ENCODE data around the gene CCDC88B. TPM values are rescaled to one million over a fixed set of nuclear protein-coding genes. Genes with fewer than 3 reads are reported as not detected.

Gene CCDC88B
- total and polyA plus RNA-seq, 9 of the 15 experiments (the other 6 are each of a cell fraction or from before 2014, with no cell fraction given): 0.13 to 18.1 (median 7.9) TPM

DNA sequence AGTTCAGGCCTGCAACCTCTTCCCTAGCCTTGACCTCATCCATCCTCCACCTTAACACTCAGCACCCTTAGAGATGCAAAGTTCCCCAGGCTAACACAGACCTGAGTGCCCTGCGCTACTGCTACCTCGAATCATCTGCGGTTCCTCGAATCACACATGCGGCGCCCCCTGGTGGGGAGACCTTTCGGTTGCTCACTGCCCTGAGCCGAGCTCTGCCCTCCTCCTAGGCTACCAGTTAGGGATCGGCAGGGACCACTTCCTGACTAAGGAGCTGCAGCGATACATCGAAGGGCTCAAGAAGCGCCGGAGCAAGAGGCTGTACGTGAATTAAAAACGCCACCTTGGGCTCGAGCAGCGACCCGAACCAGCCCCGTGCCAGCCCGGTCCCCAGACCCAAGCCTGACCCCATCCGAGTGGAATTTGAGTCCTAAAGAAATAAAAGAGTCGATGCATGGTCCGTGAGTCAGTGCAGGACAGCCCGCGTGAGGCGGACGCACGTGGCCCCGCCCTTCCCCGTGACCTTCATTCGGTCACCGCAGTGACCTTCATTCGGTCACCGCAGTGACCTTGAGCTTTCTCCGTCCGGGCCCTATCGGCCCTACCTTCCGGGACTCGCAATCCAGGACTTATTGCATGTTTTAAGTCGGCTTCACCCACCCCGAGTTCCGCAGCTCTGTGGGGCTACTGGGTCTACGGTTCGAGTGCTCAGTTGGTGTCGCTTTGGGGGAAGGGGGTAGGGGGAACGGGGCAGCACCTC, 35.5 kb upstream of the CCDC88B start (continued):
- TF ChIP-seq, protein P1, sequence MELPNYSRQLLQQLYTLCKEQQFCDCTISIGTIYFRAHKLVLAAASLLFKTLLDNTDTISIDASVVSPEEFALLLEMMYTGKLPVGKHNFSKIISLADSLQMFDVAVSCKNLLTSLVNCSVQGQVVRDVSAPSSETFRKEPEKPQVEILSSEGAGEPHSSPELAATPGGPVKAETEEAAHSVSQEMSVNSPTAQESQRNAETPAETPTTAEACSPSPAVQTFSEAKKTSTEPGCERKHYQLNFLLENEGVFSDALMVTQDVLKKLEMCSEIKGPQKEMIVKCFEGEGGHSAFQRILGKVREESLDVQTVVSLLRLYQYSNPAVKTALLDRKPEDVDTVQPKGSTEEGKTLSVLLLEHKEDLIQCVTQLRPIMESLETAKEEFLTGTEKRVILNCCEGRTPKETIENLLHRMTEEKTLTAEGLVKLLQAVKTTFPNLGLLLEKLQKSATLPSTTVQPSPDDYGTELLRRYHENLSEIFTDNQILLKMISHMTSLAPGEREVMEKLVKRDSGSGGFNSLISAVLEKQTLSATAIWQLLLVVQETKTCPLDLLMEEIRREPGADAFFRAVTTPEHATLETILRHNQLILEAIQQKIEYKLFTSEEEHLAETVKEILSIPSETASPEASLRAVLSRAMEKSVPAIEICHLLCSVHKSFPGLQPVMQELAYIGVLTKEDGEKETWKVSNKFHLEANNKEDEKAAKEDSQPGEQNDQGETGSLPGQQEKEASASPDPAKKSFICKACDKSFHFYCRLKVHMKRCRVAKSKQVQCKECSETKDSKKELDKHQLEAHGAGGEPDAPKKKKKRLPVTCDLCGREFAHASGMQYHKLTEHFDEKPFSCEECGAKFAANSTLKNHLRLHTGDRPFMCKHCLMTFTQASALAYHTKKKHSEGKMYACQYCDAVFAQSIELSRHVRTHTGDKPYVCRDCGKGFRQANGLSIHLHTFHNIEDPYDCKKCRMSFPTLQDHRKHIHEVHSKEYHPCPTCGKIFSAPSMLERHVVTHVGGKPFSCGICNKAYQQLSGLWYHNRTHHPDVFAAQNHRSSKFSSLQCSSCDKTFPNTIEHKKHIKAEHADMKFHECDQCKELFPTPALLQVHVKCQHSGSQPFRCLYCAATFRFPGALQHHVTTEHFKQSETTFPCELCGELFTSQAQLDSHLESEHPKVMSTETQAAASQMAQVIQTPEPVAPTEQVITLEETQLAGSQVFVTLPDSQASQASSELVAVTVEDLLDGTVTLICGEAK (IDR thresholded peaks at IDR 0.05): 0 out of 2 replicates have a peak, but pooled peaks have one; percentile 27
- TF ChIP-seq, protein P1 (CRISPR knock-in tag; IDR thresholded peaks at IDR 0.05): no peak
- TF ChIP-seq ZFX (CRISPR knock-in tag; IDR thresholded peaks at IDR 0.05) (peak; percentile 73), SNIP1 (IDR thresholded peaks at IDR 0.05; ENCODE audit: low read depth) (no peak), ZNF511 (CRISPR knock-in tag; IDR thresholded peaks at IDR 0.05) (peak; percentile 80), MCM2 (IDR thresholded peaks at IDR 0.05; ENCODE audit: low read depth) (no peak), STAT5A (IDR thresholded peaks at IDR 0.05; ENCODE audit: borderline replicate concordance, low read length) (no peak), FOXJ3 (CRISPR knock-in tag; IDR thresholded peaks at IDR 0.05) (no peak), FOXM1 (IDR thresholded peaks at IDR 0.05; ENCODE audit: low read depth) (no peak), FOXM1 (CRISPR knock-in tag; IDR thresholded peaks at IDR 0.05; ENCODE audit: low read depth) (no peak), ETS2 (tag; IDR thresholded peaks at IDR 0.05; ENCODE audit: borderline replicate concordance, poor library complexity, severe bottlenecking) (no peak), ZNF41 (CRISPR knock-in tag; conservative IDR thresholded peaks at IDR 0.05) (no peak), LEF1 (IDR thresholded peaks at IDR 0.05) (0 out of 2 replicates have a peak, but pooled peaks have one; percentile 44), ZNF507 (tag; conservative IDR thresholded peaks at IDR 0.05) (no peak), ZNF639 (CRISPR knock-in tag; conservative IDR thresholded peaks at IDR 0.05 in 1 of 2, IDR thresholded peaks at IDR 0.05 in 1 of 2) (no peak)
- TF ChIP-seq, protein P2, sequence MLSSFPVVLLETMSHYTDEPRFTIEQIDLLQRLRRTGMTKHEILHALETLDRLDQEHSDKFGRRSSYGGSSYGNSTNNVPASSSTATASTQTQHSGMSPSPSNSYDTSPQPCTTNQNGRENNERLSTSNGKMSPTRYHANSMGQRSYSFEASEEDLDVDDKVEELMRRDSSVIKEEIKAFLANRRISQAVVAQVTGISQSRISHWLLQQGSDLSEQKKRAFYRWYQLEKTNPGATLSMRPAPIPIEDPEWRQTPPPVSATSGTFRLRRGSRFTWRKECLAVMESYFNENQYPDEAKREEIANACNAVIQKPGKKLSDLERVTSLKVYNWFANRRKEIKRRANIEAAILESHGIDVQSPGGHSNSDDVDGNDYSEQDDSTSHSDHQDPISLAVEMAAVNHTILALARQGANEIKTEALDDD (IDR thresholded peaks at IDR 0.05): no peak
